Ascending aorta (tissue), 2 donors: ENCODE results near the gene SLC4A8. TPM values are rescaled to one million over a fixed set of nuclear protein-coding genes. Genes with fewer than 3 reads are reported as not detected.

Experiments used
- DNase-seq, 2 donors: peaks; one replicate each; pipeline ENCODE4 v3.0.0-alpha.2; 2019; ENCODE audit warnings: low spot score in 2 of 2
- H3K27ac ChIP-seq, 2 donors: fragments of 200-600 bp; sonication (generic); one replicate each; pipeline ENCODE4 v1.5.1; 2016 to 2017; ENCODE audit warnings: mild to moderate bottlenecking in 1 of 2
- H3K27me3 ChIP-seq: fragments of 200-600 bp; sonication (generic); one replicate; pipeline ENCODE4 v1.5.1; 2017
- H3K36me3 ChIP-seq, 2 donors: fragments of 200-600 bp; sonication (generic); one replicate each; pipeline ENCODE4 v1.5.1; 2016
- H3K4me1 ChIP-seq, 2 donors: fragments of 200-600 bp; sonication (generic); one replicate each; pipeline ENCODE4 v1.5.1; 2016 to 2017; ENCODE audit warnings: mild to moderate bottlenecking in 1 of 2
- H3K4me3 ChIP-seq, 2 donors: fragments of 200-600 bp; sonication (generic); one replicate each; pipeline ENCODE4 v1.5.1; 2016 to 2017; ENCODE audit warnings: mild to moderate bottlenecking in 1 of 2
- H3K9me3 ChIP-seq, 2 donors: fragments of 200-600 bp; sonication (generic); one replicate each; pipeline ENCODE4 v1.5.1; 2016
- intact Hi-C: fragments of 100-400 bp; cut with DNase I; formaldehyde crosslinking; loops from one replicate; pipeline ENCODE4 v1.15.1; 2023
- total RNA-seq: library from RNA; depleted of rRNA; stranded (reverse); fragments of >200 nt; gene quantifications from one replicate; pipeline ENCODE4 v1.1.0, GENCODE V29; 2016
- TF ChIP-seq, protein P1 (sequence below), 3 experiments: fragments of 200-600 bp in 2 of 3; fragments of 450-650 bp in 1 of 3; sonication (generic) in 2 of 3; IDR thresholded peaks; one replicate each; pipeline ENCODE4 v1.5.1; 2016 to 2019; ENCODE audit warnings: antibody characterized with exemption in 3 of 3, mild to moderate bottlenecking in 1 of 3, moderate library complexity in 1 of 3

Gene SLC4A8
- total RNA-seq, 1 donor from 2014 or later, result not detected

DNA sequence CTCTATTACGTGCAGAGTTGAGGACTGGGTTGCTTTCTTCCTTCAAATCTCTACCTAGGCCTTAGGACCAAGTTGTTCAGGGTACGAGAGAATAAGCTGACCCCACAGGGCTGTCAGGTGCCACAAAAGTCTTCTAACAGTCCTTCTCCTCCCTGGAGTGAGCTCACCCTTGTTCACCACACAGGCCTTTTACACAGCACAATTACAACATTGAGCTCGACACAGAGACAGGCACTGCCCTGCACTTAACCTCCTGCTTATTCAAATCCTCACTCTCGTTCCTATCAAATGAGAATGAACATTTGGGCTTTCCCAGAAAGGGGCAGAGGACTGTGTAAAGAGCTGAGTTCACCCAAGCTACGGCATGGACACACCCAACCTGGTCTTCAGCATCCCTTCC lies 35.8 kb upstream of the SLC4A8 start:
- DNase-seq, result no peak
- H3K27me3 ChIP-seq, result no peaks in the 10 kb centered on the region
- peaks cover 0 to 7% of the 10 kb centered on the region in 2 donors for H3K4me1 ChIP-seq
- H3K27ac ChIP-seq, result no peak overlapping the region
- intact Hi-C loops, result no loop called here
- H3K36me3 ChIP-seq, result no peaks in the 10 kb centered on the region
- TF ChIP-seq, protein P1, sequence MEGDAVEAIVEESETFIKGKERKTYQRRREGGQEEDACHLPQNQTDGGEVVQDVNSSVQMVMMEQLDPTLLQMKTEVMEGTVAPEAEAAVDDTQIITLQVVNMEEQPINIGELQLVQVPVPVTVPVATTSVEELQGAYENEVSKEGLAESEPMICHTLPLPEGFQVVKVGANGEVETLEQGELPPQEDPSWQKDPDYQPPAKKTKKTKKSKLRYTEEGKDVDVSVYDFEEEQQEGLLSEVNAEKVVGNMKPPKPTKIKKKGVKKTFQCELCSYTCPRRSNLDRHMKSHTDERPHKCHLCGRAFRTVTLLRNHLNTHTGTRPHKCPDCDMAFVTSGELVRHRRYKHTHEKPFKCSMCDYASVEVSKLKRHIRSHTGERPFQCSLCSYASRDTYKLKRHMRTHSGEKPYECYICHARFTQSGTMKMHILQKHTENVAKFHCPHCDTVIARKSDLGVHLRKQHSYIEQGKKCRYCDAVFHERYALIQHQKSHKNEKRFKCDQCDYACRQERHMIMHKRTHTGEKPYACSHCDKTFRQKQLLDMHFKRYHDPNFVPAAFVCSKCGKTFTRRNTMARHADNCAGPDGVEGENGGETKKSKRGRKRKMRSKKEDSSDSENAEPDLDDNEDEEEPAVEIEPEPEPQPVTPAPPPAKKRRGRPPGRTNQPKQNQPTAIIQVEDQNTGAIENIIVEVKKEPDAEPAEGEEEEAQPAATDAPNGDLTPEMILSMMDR (IDR thresholded peaks at IDR 0.05), result no peak
- H3K9me3 ChIP-seq, result no peaks in the 10 kb centered on the region
- no peak overlapping the region for H3K4me3 ChIP-seq

DNA sequence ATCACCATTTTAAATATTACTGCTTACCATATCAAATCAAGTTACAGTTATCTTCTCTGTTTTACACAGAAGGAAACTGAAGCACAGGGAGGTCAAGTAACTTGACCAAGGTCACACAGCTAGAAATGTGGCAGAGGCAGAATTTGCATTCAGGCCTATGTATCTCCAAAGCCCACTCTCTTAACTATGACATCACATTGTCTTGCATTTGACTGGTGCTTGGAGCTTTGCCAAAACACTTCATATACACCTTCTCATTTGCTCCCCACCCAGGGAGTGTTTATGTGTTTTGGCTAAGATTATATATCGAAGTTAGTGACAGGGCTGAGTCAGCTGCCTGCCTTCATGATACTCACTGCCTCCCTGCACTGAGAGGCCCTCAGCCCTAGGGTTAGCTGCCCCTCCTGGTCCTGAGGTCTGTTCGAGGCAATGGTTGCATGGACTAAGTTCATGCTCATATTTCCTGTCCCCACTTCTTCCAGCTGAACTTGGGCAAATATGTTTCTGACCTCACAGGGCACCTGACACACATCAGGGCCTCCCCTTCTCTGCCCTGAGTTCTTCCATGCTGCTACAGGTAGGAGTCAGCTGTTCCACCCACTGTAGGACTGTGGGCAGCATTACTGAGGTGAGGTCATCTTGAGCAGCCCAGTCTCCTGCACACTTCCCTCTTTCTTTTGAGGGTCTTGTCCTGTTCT lies 35.2 kb upstream of the SLC4A8 start:
- H3K36me3 ChIP-seq, result no peaks in the 10 kb centered on the region
- peaks cover 0 to 7% of the 10 kb centered on the region in 2 donors for H3K4me1 ChIP-seq
- H3K4me3 ChIP-seq, result no peak overlapping the region
- no peaks in the 10 kb centered on the region for H3K27me3 ChIP-seq
- no peaks in the 10 kb centered on the region for H3K9me3 ChIP-seq
- TF ChIP-seq, protein P1 (IDR thresholded peaks at IDR 0.05), result no peak
- no peak for DNase-seq
- intact Hi-C loops, result no loop called here
- no peak overlapping the region for H3K27ac ChIP-seq

DNA sequence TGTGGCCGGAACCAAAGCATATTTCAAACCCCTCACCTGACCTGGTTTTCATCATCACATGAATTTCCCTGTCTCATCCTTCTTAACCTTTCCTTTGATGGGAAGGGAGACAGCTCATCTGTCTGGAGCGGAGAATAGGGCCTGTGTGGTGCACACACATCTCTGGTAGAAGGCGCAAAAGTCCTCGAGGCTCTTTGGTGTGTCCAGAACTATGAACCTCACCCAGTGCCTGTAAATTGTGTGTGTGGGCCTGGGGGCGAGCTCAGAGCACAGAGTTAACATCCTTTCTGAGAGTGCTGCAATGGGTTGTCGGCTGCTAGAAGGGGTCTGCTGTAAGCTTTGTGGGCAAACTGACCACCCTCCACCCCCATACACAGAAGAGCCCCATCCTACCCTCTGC lies 34.2 kb upstream of the SLC4A8 start:
- Histone ChIP-seq H3K27ac (no peak overlapping the region), H3K4me1 (peaks cover 0 to 7% of the 10 kb centered on the region in 2 donors), H3K27me3 (no peaks in the 10 kb centered on the region), H3K4me3 (peak overlapping the region in 1 of 2 donors; percentile 72), H3K9me3 (no peaks in the 10 kb centered on the region), H3K36me3 (no peaks in the 10 kb centered on the region)
- TF ChIP-seq, protein P1 (IDR thresholded peaks at IDR 0.05), result no peak
- intact Hi-C loops, result no loop called here
- DNase-seq, result peak in 1 of 2 donors; percentile 56

DNA sequence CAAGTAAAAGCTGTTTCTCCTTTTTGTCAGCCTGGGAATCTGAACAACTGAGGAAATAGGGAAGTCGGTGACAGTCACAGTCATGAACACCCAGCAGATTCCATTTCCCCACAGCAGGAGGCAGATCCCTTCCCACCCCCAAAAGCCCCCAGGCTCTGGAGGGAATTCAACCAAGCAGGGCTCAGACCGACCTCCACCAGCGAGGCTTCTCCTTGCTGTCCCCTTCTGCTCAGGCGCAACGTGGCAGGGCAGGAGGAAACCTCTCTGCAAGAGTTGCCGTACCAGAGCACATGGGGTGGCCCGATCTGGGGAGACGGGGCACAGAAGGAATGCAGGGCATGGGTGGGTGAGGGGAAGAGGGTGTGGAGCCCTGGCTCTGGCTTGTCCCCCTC lies 33.7 kb upstream of the SLC4A8 start:
- Histone ChIP-seq H3K27me3 (no peaks in the 10 kb centered on the region), H3K36me3 (no peaks in the 10 kb centered on the region), H3K9me3 (no peaks in the 10 kb centered on the region), H3K4me3 (peak overlapping the region; percentile 62 to 72), H3K4me1 (peaks cover 0 to 7% of the 10 kb centered on the region in 2 donors), H3K27ac (peak overlapping the region in 1 of 2 donors; percentile 15)
- intact Hi-C loops, result no loop called here
- TF ChIP-seq, protein P1 (IDR thresholded peaks at IDR 0.05), result no peak
- DNase-seq, result peak in 1 of 2 donors; percentile 56

DNA sequence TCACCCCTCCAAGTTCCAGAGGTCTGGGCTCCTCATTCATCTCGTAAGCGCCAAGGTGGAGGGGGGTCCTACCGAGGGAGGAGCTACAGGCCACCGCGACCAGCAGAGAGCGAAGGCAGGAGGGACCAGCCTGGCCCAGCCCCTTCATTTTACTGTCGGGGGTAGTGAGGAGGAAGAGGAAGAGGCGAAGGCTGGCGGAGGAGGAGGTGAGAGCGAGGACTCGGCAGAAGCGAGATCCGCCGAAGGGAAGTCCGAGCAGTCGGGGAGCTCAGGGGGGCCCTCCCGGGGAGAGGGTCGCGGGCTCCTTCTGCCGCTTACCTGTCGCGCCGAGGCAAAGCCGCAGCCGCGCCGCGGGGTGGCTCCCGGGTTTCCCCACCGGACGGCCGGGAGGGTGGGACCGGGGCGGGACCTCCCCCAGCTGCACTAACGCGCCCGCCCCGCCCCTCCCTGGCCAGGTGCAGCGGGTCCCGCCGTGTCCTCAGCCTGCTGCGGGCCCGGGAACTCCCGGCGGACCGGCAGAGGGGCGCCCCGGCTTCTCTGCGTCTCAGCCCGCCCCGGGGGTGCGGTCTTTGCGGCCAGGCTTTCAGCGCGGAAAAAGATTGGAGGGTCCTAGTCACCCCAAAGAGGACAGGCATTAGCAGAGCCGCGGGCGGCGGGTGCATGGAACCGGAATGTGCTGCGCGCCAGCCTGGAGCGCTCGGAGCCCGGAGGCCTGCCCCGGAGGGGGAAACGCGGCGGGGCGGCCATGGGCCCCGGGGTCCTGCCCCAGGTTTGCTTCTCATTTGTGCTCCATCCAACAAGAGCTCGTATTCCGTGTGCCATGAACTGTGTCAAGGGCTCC lies 33.1 kb upstream of the SLC4A8 start, which contains the start of gene GALNT6:
Gene GALNT6, minus strand, starts transcription at position 124 of the 841 bp plus-strand sequence. CDS start 11,625 bp downstream, outside the sequence.
- intact Hi-C loops, result no loop called here
- Histone ChIP-seq H3K4me1 (peaks cover 0 to 7% of the 10 kb centered on the region in 2 donors), H3K27ac (peak within 1 kb of the TSS in 1 of 2 donors; percentile 15), H3K27me3 (no peaks in the 10 kb centered on the region), H3K4me3 (peak within 1 kb of the TSS; percentile 62 to 72), H3K9me3 (no peaks in the 10 kb centered on the region), H3K36me3 (no peaks in the 10 kb centered on the region)
- no peak for DNase-seq
- TF ChIP-seq, protein P1 (IDR thresholded peaks at IDR 0.05), result no peak
